Body of pancreas (tissue), 4 donors: Measurements from ENCODE around the gene TUBA1C.

ENCODE experiments used
- POLR2A ChIP-seq, 3 donors: fragments of 450-650 bp; IDR thresholded peaks; one replicate each; pipeline ENCODE4 v1.6.1; 2016; ENCODE audit warnings: antibody characterized with exemption in 3 of 3, mild to moderate bottlenecking in 2 of 3
- TF ChIP-seq, protein P1 (sequence below), 7 experiments: fragments of 450-650 bp in 4 of 7; fragments of 200-600 bp in 3 of 7; sonication (generic) in 3 of 7; IDR thresholded peaks; one replicate each; pipeline ENCODE4 v1.5.1; 2016 to 2019; ENCODE audit warnings: antibody characterized with exemption in 7 of 7

DNA sequence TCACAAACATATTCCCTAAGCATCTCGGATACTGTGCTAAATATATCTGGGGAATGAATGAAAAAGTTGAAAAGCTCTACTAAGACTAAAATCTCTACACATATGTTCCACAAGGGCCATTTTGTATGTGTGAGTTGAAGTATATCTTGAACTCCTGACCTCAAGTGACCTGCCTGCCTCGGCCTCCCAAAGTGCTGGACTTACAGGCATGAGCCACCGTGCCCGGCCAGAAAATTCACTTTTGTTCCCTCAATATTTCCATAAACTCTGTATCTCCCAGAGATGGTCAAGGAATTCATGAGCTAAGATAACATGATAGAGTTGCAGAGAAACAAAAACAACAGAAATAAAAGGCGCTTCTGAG lies 1.5 kb upstream of the TUBA1C start:
- TF ChIP-seq, protein P1, sequence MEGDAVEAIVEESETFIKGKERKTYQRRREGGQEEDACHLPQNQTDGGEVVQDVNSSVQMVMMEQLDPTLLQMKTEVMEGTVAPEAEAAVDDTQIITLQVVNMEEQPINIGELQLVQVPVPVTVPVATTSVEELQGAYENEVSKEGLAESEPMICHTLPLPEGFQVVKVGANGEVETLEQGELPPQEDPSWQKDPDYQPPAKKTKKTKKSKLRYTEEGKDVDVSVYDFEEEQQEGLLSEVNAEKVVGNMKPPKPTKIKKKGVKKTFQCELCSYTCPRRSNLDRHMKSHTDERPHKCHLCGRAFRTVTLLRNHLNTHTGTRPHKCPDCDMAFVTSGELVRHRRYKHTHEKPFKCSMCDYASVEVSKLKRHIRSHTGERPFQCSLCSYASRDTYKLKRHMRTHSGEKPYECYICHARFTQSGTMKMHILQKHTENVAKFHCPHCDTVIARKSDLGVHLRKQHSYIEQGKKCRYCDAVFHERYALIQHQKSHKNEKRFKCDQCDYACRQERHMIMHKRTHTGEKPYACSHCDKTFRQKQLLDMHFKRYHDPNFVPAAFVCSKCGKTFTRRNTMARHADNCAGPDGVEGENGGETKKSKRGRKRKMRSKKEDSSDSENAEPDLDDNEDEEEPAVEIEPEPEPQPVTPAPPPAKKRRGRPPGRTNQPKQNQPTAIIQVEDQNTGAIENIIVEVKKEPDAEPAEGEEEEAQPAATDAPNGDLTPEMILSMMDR (IDR thresholded peaks at IDR 0.05), result no peak
- no peak for TF ChIP-seq POLR2A (IDR thresholded peaks at IDR 0.05)
